GM12878 (cell line): ENCODE results near the gene COL6A3. TPM values are rescaled to one million over a fixed set of nuclear protein-coding genes. Genes with fewer than 3 reads are reported as not detected.

Source experiments
- ATAC-seq: fragments of 200-7000 bp; cut with Tn5 transposase; 3 replicates; pipeline ENCODE4 v1.9.1; 2020; ENCODE audit warnings: mild to moderate bottlenecking, moderate library complexity
- BruUV-seq: library from RNA; stranded (reverse); fragments of 400-500 nt; replicated peaks from 2 replicates; lab custom pipeline; 2021; lab: Mats Ljungman, UMichigan
- CTCF ChIA-PET: fragments of 300-600 bp; sonication (Branson Sonifier 250); formaldehyde crosslinking; extraction: SDS; loops from one replicate; lab custom pipeline; 2021; ENCODE audit warnings: inconsistent platforms; lab: Yijun Ruan, JAX
- POLR2A ChIA-PET: fragments of 350-600 bp; formaldehyde crosslinking; extraction: SDS; loops from one replicate; lab custom pipeline; 2021; ENCODE audit warnings: inconsistent platforms; lab: Charles Lee
- RAD21 ChIA-PET: fragments of 300-600 bp; sonication (Branson Sonifier 250); formaldehyde crosslinking; loops from one replicate; lab custom pipeline; 2023; ENCODE audit warnings: antibody characterized with exemption; ENCODE audit not compliant: unreplicated experiment; lab: Charles Lee
- SMC1A ChIA-PET: fragments of 300-600 bp; sonication (Branson Sonifier 250); formaldehyde crosslinking; loops from one replicate; lab custom pipeline; 2023; ENCODE audit not compliant: unreplicated experiment, uncharacterized antibody; lab: Charles Lee
- DNase-seq: peaks from one replicate; pipeline ENCODE4 v3.0.0-alpha.2; 2011; ENCODE audit warnings: low read depth, low spot score
- FAIRE-seq: peaks from 3 replicates; lab custom pipeline; 2011; peaks lifted over from hg19 to GRCh38; lab: Jason Lieb, UNC
- H2AFZ ChIP-seq: 2 replicates; pipeline ENCODE4 v1.6.0; 2011; ENCODE audit warnings: low read depth, low read length, control low read depth; ENCODE audit not compliant: control insufficient read depth
- H3K27ac ChIP-seq: 2 replicates; pipeline ENCODE4 v1.5.1; 2011; ENCODE audit warnings: control low read depth; ENCODE audit not compliant: control insufficient read depth, insufficient read depth
- H3K27me3 ChIP-seq, 2 experiments: replicated peaks in 1 of 2; 2 replicates each; pipeline versions ENCODE4 v1.6.0 to v1.6.1; 2011; ENCODE audit warnings: low read length in 1 of 2; ENCODE audit not compliant: control insufficient read depth in 2 of 2, insufficient read depth in 2 of 2
- H3K36me3 ChIP-seq, 2 experiments: 2 replicates each; pipeline ENCODE4 v1.5.1; 2011; ENCODE audit warnings: low read length in 1 of 2; ENCODE audit not compliant: control insufficient read depth in 2 of 2, insufficient read depth in 2 of 2
- H3K4me1 ChIP-seq: 2 replicates; pipeline ENCODE4 v1.6.1; 2011; ENCODE audit warnings: mild to moderate bottlenecking, low read length, moderate library complexity, mixed read lengths; ENCODE audit not compliant: control insufficient read depth, insufficient read depth
- H3K4me2 ChIP-seq: 2 replicates; pipeline ENCODE4 v1.6.0; 2011; ENCODE audit warnings: control low read depth; ENCODE audit not compliant: control insufficient read depth, insufficient read depth
- H3K4me3 ChIP-seq: fragments of 200-600 bp; sonication (generic); 2 replicates; pipeline ENCODE4 v1.5.1; 2016
- H3K79me2 ChIP-seq: 2 replicates; pipeline ENCODE4 v1.6.0; 2011; ENCODE audit warnings: low read length; ENCODE audit not compliant: control insufficient read depth, insufficient read depth
- H3K9ac ChIP-seq: 2 replicates; pipeline ENCODE4 v1.8.0; 2011; ENCODE audit warnings: low read length, control low read depth, mixed read lengths; ENCODE audit not compliant: control insufficient read depth, insufficient read depth
- H3K9me3 ChIP-seq: replicated peaks from 3 replicates; pipeline ENCODE4 v1.5.1; 2011; ENCODE audit warnings: mild to moderate bottlenecking, low read length; ENCODE audit not compliant: control insufficient read depth, insufficient read depth
- H4K20me1 ChIP-seq: 2 replicates; pipeline ENCODE4 v1.6.0; 2011; ENCODE audit not compliant: control insufficient read depth, insufficient read depth
- GATAD2B ChIP-seq: fragments of 450-650 bp; conservative IDR thresholded peaks from 2 replicates; pipeline ENCODE4 v1.6.1; 2017; ENCODE audit warnings: low read depth, mild to moderate bottlenecking, moderate library complexity
- HSF1 ChIP-seq: fragments of 150-350 bp; IDR thresholded peaks from 2 replicates; pipeline ENCODE4 v1.6.1; 2014; ENCODE audit warnings: mild to moderate bottlenecking, low read depth, low read length
- NFIC ChIP-seq: IDR thresholded peaks from 2 replicates; pipeline ENCODE4 v1.6.1; 2012; ENCODE audit warnings: low read depth, mild to moderate bottlenecking, inconsistent platforms, low read length, moderate library complexity
- PAX8 ChIP-seq: fragments of 450-650 bp; IDR thresholded peaks from 2 replicates; pipeline ENCODE4 v1.6.1; 2017; ENCODE audit warnings: mild to moderate bottlenecking, moderate library complexity
- TCF7 ChIP-seq: IDR thresholded peaks from 2 replicates; pipeline ENCODE4 v1.6.1; 2014; ENCODE audit warnings: antibody characterized with exemption, borderline replicate concordance
- ZNF622 ChIP-seq: fragments of 450-650 bp; IDR thresholded peaks from 2 replicates; pipeline ENCODE4 v1.6.1; 2017; ENCODE audit warnings: mild to moderate bottlenecking, inconsistent platforms
- in situ Hi-C: fragments of 300-500 bp; cut with MboI; formaldehyde crosslinking; loops from 9 replicates; pipeline ENCODE4 v1.14.3; 2018; ENCODE audit warnings: mixed read lengths
- intact Hi-C: fragments of 100-400 bp; cut with micrococcal nuclease; formaldehyde crosslinking; loops from one replicate; pipeline ENCODE4 v1.14.2; 2022; ENCODE audit not compliant: unreplicated experiment
- polyA plus RNA-seq, 11 experiments: library from polyadenylated mRNA; depleted of rRNA in 4 of 11; unstranded in 6 of 11; stranded (reverse) in 5 of 11; fragments of >200 nt; fragmentation: Nextera tagmentation in 4 of 11; fragmentation: Illumina TruSeq in 1 of 11; extraction: Ambion mirVana in 4 of 11; extraction: Trizol in 1 of 11; gene quantifications; 1 replicate in 1 of 11; 2 replicates in 10 of 11; pipeline versions ENCODE4 v1.2.1 to v1.2.3, GENCODE V29; 2011 to 2016; ENCODE audit warnings: inconsistent platforms in 2 of 11, missing spikeins in 2 of 11, low read depth in 1 of 11
- total RNA-seq, 4 experiments: library from RNA; depleted of rRNA in 3 of 4; stranded (reverse); fragments of >200 nt in 3 of 4; fragmentation: Illumina TruSeq in 1 of 4; extraction: Trizol in 1 of 4; gene quantifications; 2 replicates each; pipeline versions ENCODE4 v1.2.1 to v1.2.3, GENCODE V29; 2013 to 2021

COL6A3 gene
- total and polyA plus RNA-seq, 10 of the 15 experiments (the other 5 are each of a cell fraction or from before 2014, with no cell fraction given) = 0.01 to 0.51 (median 0.09) TPM; not detected in 4

- TF ChIP-seq HSF1 (no peak), ZNF622 (no peak)
- TF ChIP-seq, all 136 proteins: peak for 0
Measured at GRCh38 chr2:237306083-237306786, 107.7 kb downstream of the COL6A3 start (continued).

- FAIRE-seq (no peak), ATAC-seq (no peak), DNase-seq (no peak)
- Histone ChIP-seq H3K4me2 (no peak overlapping the region), H3K4me1 (no peaks in the 10 kb centered on the region), H3K79me2 (no peaks in the 10 kb centered on the region), H3K9me3 (no peaks in the 10 kb centered on the region; the same call in 2 of the 3 replicates), H4K20me1 (no peaks in the 10 kb centered on the region), H3K4me3 (no peak overlapping the region), H3K36me3 (no peaks in the 10 kb centered on the region), H3K27ac (no peak overlapping the region), H2AFZ (no peak overlapping the region), H3K27me3 (no peaks in the 10 kb centered on the region; a peak in 1 of 4 replicates), H3K9ac (no peak overlapping the region)
- POLR2A ChIA-PET = no interaction called here
- SMC1A ChIA-PET = no interaction called here
- RAD21 ChIA-PET = no interaction called here
- TF ChIP-seq GATAD2B (no peak), NFIC (no peak), PAX8 (no peak), TCF7 (no peak)
- in situ Hi-C loops = no loop called here
- BruUV-seq = no TSS peak
- intact Hi-C loops = no loop called here
- CTCF ChIA-PET = no interaction called here
Measured at GRCh38 chr2:237305579-237305978, 108.4 kb downstream of the COL6A3 start.
